A549 treated with ZK216348 at 1 μM for 4 hours (cell line): ENCODE measurements around the gene NUDT5. TPM values are rescaled to one million over a fixed set of nuclear protein-coding genes. Genes with fewer than 3 reads are reported as not detected.

Experiments used
- total RNA-seq: library from RNA; stranded (reverse); fragments of 200-300 nt; extraction: Qiagen RNA extraction; gene quantifications from 5 replicates; pipeline ENCODE4 v1.2.3, GENCODE V29; 2022; ENCODE audit warnings: low read depth

The NUDT5 gene
- 122 to 206 TPM (median 139 TPM) in 5 replicates for total RNA-seq

GRCh38 chr10:12195603-12196506, at the start of gene NUDT5, which contains the start of gene CDC123:
Gene NUDT5 (minus strand): TSS chr10:12195891. CDS start chr10:12186291, 9,600 bp downstream.
Gene CDC123 (plus strand): TSS chr10:12196188. CDS start chr10:12196246, 58 bp downstream.

GRCh38 chr10:12129222-12130111, 66.2 kb downstream of the NUDT5 start, which contains the start of gene SEC61A2:
Gene SEC61A2 (plus strand): TSS chr10:12129677. CDS start chr10:12129788, 111 bp downstream.

Other genes with a start within 250 kb of the NUDT5 start
- gene UPF2, start 153.1 kb downstream of the NUDT5 start, total RNA-seq = 15.8 to 20.1 TPM (median 15.8 TPM) in 5 replicates
- gene DHTKD1, start 126.9 kb downstream of the NUDT5 start, total RNA-seq = 6.3 to 12.9 TPM (median 8.5 TPM) in 5 replicates
- 10.1 to 15.3 TPM (median 12.9 TPM) in 5 replicates for gene SEC61A2, start 66.2 kb downstream of the NUDT5 start, total RNA-seq
- gene CDC123, start 297 bp upstream of the NUDT5 start, total RNA-seq = 124 to 175 TPM (median 129 TPM) in 5 replicates
- 5.4 to 8.2 TPM (median 7.4 TPM) in 5 replicates for gene CAMK1D, start 153.7 kb upstream of the NUDT5 start, total RNA-seq